T-helper 1 cell treated with Interleukin-12 subunit alpha and Interleukin-12 subunit beta and Interleukin-4 antibody, amounts not matched to agents 30 μg/mL and 1 μg/mL, for 36 hours (primary cell): Measurements from ENCODE around the gene CEP72.
"Not testable (repeated sequence)": the region's sequence is repeated elsewhere in the genome, so short reads cannot be mapped to it uniquely, and the experiment has no call there.

Source experiments
- H3K27ac Mint-ChIP-seq: one replicate; pipeline ENCODE4 v1.8.0; 2021; ENCODE audit warnings: mild to moderate bottlenecking, mixed read lengths
- H3K27me3 Mint-ChIP-seq: one replicate; pipeline ENCODE4 v1.8.0; 2021; ENCODE audit warnings: low read depth, mixed read lengths
- H3K36me3 Mint-ChIP-seq: one replicate; pipeline ENCODE4 v1.8.0; 2021; ENCODE audit warnings: low read depth, mixed read lengths
- H3K4me1 Mint-ChIP-seq: one replicate; pipeline ENCODE4 v1.8.0; 2021; ENCODE audit warnings: low read depth, mixed read lengths
- H3K4me3 Mint-ChIP-seq: one replicate; pipeline ENCODE4 v1.8.0; 2021; ENCODE audit warnings: mild to moderate bottlenecking, moderate library complexity, mixed read lengths
- H3K9me3 Mint-ChIP-seq: one replicate; pipeline ENCODE4 v1.8.0; 2021; ENCODE audit warnings: mixed read lengths

CEP72 gene

GRCh38 chr5:600886-601541 is 11.1 kb upstream of the CEP72 start:
- H3K27me3 Mint-ChIP-seq, result peaks cover 32% of the 10 kb centered on the region
- H3K4me1 Mint-ChIP-seq, result peaks cover 4% of the 10 kb centered on the region
- H3K36me3 Mint-ChIP-seq, result no peaks in the 10 kb centered on the region
- H3K9me3 Mint-ChIP-seq, result no peaks in the 10 kb centered on the region
- H3K27ac Mint-ChIP-seq, result no peak overlapping the region
- H3K4me3 Mint-ChIP-seq, result no peak overlapping the region

GRCh38 chr5:601771-602465 is 10.2 kb upstream of the CEP72 start:
- H3K9me3 Mint-ChIP-seq, result no peaks in the 10 kb centered on the region
- H3K27ac Mint-ChIP-seq, result no peak overlapping the region
- no peak overlapping the region for H3K4me3 Mint-ChIP-seq
- peaks cover 4% of the 10 kb centered on the region for H3K4me1 Mint-ChIP-seq
- peaks cover 23% of the 10 kb centered on the region for H3K27me3 Mint-ChIP-seq
- no peaks in the 10 kb centered on the region for H3K36me3 Mint-ChIP-seq

GRCh38 chr5:602466-603035 is 9.6 kb upstream of the CEP72 start:
- no peaks in the 10 kb centered on the region for H3K36me3 Mint-ChIP-seq
- no peaks in the 10 kb centered on the region for H3K9me3 Mint-ChIP-seq
- peaks cover 17% of the 10 kb centered on the region for H3K27me3 Mint-ChIP-seq
- H3K4me1 Mint-ChIP-seq, result peaks cover 7% of the 10 kb centered on the region
- no peak overlapping the region for H3K4me3 Mint-ChIP-seq
- H3K27ac Mint-ChIP-seq, result no peak overlapping the region

GRCh38 chr5:603081-603998 is 8.8 kb upstream of the CEP72 start:
- Mint-ChIP-seq H3K4me1 (peaks cover 8% of the 10 kb centered on the region), H3K4me3 (no peak overlapping the region), H3K27ac (no peak overlapping the region), H3K9me3 (no peaks in the 10 kb centered on the region), H3K27me3 (peaks cover 9% of the 10 kb centered on the region), H3K36me3 (no peaks in the 10 kb centered on the region)

GRCh38 chr5:604391-604831 is 7.7 kb upstream of the CEP72 start:
- Mint-ChIP-seq H3K27ac (no peak overlapping the region), H3K9me3 (no peaks in the 10 kb centered on the region), H3K27me3 (peaks cover under 1% of the 10 kb centered on the region), H3K4me1 (peaks cover 7% of the 10 kb centered on the region), H3K36me3 (no peaks in the 10 kb centered on the region), H3K4me3 (no peak overlapping the region)

GRCh38 chr5:605090-605489 is 7.0 kb upstream of the CEP72 start:
- not testable (repeated sequence) for H3K27ac Mint-ChIP-seq, H3K4me1 Mint-ChIP-seq, H3K27me3 Mint-ChIP-seq, H3K4me3 Mint-ChIP-seq, H3K9me3 Mint-ChIP-seq, H3K36me3 Mint-ChIP-seq

- H3K36me3 Mint-ChIP-seq, result no peaks in the 10 kb centered on the region
- H3K27me3 Mint-ChIP-seq, result no peaks in the 10 kb centered on the region
- H3K4me3 Mint-ChIP-seq, result no peak overlapping the region
- peaks cover 10% of the 10 kb centered on the region for H3K4me1 Mint-ChIP-seq
- H3K27ac Mint-ChIP-seq, result no peak overlapping the region
- no peaks in the 10 kb centered on the region for H3K9me3 Mint-ChIP-seq
Measured at GRCh38 chr5:606061-606460, 6.1 kb upstream of the CEP72 start.

- Mint-ChIP-seq H3K4me3 (no peak overlapping the region), H3K4me1 (peaks cover 11% of the 10 kb centered on the region), H3K27me3 (no peaks in the 10 kb centered on the region), H3K9me3 (no peaks in the 10 kb centered on the region), H3K36me3 (no peaks in the 10 kb centered on the region), H3K27ac (no peak overlapping the region)
Measured at GRCh38 chr5:606526-607399, 5.4 kb upstream of the CEP72 start.

GRCh38 chr5:607541-608428 is 4.4 kb upstream of the CEP72 start:
- Mint-ChIP-seq H3K9me3 (peaks cover 1% of the 10 kb centered on the region), H3K4me3 (no peak overlapping the region), H3K4me1 (peaks cover 14% of the 10 kb centered on the region), H3K27me3 (no peaks in the 10 kb centered on the region), H3K27ac (no peak overlapping the region), H3K36me3 (peaks cover 2% of the 10 kb centered on the region)

- H3K4me1 Mint-ChIP-seq, result peaks cover 18% of the 10 kb centered on the region
- no peak overlapping the region for H3K27ac Mint-ChIP-seq
- no peak overlapping the region for H3K4me3 Mint-ChIP-seq
- no peaks in the 10 kb centered on the region for H3K27me3 Mint-ChIP-seq
- H3K9me3 Mint-ChIP-seq, result peaks cover 4% of the 10 kb centered on the region
- H3K36me3 Mint-ChIP-seq, result peaks cover 4% of the 10 kb centered on the region
Measured at GRCh38 chr5:608429-609370, 3.4 kb upstream of the CEP72 start.

GRCh38 chr5:609506-609905 is 2.6 kb upstream of the CEP72 start:
- H3K27me3 Mint-ChIP-seq, result no peaks in the 10 kb centered on the region
- no peak overlapping the region for H3K27ac Mint-ChIP-seq
- peaks cover 22% of the 10 kb centered on the region for H3K4me1 Mint-ChIP-seq
- H3K36me3 Mint-ChIP-seq, result peaks cover 5% of the 10 kb centered on the region
- H3K4me3 Mint-ChIP-seq, result no peak overlapping the region
- H3K9me3 Mint-ChIP-seq, result peaks cover 4% of the 10 kb centered on the region

GRCh38 chr5:610011-610743 is 2.0 kb upstream of the CEP72 start:
- Mint-ChIP-seq H3K36me3 (peaks cover 9% of the 10 kb centered on the region), H3K9me3 (peaks cover 4% of the 10 kb centered on the region), H3K4me3 (peak overlapping the region; percentile 55), H3K27me3 (no peaks in the 10 kb centered on the region), H3K4me1 (peaks cover 26% of the 10 kb centered on the region), H3K27ac (peak overlapping the region; percentile 1)
